Coronary artery (tissue), 2 donors: ENCODE results near the gene CLEC2B.

ENCODE experiments used
- DNase-seq: peaks from one replicate; pipeline ENCODE4 v3.0.0-alpha.2; 2017; ENCODE audit warnings: low spot score
- H3K27ac ChIP-seq, 2 donors: fragments of 200-600 bp; sonication (generic); one replicate each; pipeline ENCODE4 v1.5.1; 2016 to 2019
- H3K4me3 ChIP-seq: fragments of 200-600 bp; sonication (generic); 2 replicates; pipeline ENCODE4 v1.5.1; 2016; ENCODE audit warnings: mild to moderate bottlenecking, moderate library complexity
- TF ChIP-seq, protein P1 (sequence below): fragments of 200-600 bp; sonication (generic); IDR thresholded peaks from one replicate; pipeline ENCODE4 v1.5.1; 2019; ENCODE audit warnings: antibody characterized with exemption

CLEC2B gene

DNA sequence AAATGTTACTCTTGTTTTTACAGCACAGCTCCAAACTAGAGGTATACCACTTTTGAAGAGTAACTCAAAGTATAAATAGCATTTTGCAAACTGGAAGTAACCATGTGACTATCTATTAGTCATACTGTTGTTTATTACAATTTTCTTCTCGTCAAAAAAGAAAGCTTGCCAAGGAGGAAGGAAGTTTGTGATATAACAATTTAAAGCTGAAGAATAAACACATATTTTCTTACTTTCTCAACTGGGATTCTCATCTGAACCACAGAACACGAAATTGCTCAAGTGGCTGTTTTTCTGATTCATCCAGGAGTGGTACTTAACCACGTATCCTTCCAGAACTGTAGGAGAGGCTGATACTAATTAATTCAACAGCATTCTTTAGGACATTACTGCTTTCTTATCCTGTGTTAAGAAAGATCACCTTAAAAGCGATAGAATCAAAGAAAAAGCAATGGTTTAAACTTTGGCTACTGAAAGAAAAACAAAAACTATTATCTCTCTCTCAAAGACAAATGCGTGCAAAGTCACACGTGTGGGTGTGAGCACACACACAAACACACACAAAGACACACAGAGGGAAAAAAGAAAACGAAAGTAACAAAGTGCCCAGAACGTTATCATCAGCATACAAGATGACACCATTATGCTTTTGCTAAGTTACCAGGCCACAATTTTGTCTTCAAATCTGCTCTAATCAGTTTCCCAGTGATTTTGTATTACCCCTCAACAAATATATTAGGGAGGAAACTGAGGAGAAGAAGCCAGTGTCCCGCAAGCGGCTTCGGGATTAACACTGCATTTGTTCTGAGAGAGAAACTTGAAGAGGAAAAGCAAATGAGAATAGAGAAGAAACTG lies at the start of gene CLEC2B:
Gene CLEC2B, minus strand, starts transcription at position 48 of the 855 bp plus-strand sequence.
- no peak for DNase-seq
- peak within 1 kb of the TSS; percentile 67 to 80 for H3K27ac ChIP-seq

DNA sequence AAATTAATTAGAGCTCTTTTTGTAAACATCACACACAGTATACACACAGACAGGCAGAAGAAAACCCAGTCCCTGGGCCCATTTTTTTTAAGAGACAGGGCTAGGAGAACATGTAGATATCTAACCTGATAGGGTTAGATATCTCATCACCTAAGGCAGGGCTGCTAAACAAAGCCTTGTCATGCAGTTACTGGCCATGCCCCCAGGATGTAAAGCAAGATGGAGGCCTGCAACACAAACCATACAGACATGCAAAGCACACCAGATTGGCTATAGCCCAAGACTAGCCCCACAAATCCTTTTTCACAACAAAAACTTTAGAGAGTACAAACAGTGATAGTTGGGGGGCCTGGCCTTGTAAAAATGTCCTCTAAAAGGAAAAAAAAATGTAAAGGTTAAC lies 42.6 kb upstream of the CLEC2B start:
- no peak for DNase-seq
- H3K27ac ChIP-seq: no peak overlapping the region
- no peak overlapping the region for H3K4me3 ChIP-seq
- TF ChIP-seq, protein P1, sequence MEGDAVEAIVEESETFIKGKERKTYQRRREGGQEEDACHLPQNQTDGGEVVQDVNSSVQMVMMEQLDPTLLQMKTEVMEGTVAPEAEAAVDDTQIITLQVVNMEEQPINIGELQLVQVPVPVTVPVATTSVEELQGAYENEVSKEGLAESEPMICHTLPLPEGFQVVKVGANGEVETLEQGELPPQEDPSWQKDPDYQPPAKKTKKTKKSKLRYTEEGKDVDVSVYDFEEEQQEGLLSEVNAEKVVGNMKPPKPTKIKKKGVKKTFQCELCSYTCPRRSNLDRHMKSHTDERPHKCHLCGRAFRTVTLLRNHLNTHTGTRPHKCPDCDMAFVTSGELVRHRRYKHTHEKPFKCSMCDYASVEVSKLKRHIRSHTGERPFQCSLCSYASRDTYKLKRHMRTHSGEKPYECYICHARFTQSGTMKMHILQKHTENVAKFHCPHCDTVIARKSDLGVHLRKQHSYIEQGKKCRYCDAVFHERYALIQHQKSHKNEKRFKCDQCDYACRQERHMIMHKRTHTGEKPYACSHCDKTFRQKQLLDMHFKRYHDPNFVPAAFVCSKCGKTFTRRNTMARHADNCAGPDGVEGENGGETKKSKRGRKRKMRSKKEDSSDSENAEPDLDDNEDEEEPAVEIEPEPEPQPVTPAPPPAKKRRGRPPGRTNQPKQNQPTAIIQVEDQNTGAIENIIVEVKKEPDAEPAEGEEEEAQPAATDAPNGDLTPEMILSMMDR: no peak

More for the DNA sequence above, at the start of gene CLEC2B:
- TF ChIP-seq, protein P1: no peak
- peak within 1 kb of the TSS; percentile 67 for H3K4me3 ChIP-seq

DNA sequence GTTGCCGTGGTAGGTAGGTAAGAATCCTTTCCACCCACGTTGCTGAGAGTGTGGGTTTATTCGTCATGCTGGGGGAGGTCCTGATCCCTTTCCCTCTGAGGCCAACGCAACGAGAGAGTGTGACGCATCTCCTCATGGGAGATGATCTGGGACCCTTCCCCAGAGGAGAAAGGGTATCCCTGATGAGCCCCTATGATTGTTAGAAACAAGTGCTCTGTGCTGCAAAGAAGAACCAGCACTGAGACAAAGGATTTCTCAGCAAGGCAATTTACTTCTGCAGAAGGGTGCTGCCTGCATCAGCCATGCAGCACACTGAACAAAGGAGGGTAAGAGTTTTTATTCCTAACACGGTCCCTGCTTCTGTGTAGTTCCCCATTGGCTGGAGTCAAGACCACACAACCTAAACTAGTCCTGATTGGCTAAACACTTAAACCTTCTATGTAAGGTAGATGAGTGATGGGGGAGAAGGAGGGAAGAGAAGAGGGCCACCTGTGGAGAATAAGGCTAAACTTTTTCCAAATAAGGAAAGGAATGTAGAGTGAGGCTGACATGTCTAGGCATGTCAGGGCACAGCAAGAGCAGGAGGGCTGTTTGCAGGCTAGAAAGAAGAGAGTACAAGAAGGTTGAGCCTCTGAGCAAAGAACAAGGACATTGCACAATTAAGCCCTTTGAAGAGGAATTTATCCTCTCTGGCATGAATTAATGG lies 41.7 kb upstream of the CLEC2B start:
- no peak for DNase-seq
- TF ChIP-seq, protein P1: no peak
- no peak overlapping the region for H3K4me3 ChIP-seq
- no peak overlapping the region for H3K27ac ChIP-seq

DNA sequence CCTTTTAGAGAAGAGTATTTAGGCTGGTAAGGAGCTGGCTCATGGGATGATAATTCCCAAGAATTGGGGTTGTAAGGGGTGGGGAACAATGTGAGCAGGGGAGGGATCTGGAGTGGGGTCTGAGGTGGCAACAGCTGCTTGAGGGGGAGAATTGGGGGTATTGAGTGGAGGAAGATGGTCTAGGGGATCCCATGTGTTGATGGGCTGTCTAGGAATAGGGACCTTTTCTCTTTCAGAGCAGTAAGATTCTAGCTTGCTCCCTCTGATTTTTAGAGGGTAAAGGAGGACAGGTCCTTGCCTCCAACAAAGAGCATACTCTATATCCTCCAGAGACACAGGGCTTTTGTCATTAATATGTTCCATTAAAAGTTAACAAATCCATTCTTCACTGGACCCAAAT lies 40.6 kb upstream of the CLEC2B start:
- no peak overlapping the region for H3K27ac ChIP-seq
- no peak for DNase-seq
- TF ChIP-seq, protein P1: no peak
- no peak overlapping the region for H3K4me3 ChIP-seq

DNA sequence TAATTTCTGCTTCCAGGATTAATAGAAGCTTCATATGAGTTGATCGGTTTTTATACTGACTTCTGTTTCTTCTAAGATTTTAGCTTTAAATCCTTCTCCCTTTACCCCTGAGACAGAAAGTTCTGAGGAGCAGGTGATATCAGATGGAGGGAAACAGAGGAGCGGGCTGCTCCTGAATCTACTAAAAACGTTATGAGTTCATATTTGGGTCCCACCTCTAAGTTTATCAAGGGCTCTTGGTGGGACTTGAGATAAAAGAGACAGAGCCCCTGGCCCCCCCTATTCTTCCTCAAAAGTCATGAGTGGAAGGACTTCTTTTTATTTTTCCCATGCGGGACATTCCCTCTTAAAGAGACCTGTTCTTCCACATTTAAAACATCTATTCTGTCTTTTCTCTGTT lies 39.2 kb upstream of the CLEC2B start:
- DNase-seq: no peak

DNA sequence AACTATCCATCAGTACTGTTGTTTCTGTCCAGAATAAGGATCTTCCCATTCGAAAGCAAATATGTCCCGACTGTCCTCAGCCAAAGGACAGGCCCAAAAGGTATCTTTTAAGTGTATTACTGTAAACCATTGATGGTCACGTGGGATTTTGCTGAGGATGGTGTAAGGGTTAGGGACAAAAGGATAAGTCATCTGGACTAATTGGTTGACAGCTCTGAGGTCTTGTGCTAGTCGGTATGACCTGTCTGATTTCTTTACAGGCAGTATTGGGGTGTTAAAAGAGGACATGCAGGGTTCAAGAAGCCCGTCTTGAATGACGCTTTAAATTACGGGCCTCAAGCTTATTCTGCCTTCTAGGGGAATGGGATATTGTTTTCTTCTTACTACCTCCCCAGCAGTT lies 38.6 kb upstream of the CLEC2B start:
- H3K4me3 ChIP-seq: no peak overlapping the region
- H3K27ac ChIP-seq: no peak overlapping the region
- no peak for DNase-seq
- TF ChIP-seq, protein P1: no peak

More for the DNA sequence above, 39.2 kb upstream of the CLEC2B start:
- TF ChIP-seq, protein P1: no peak
- no peak overlapping the region for H3K27ac ChIP-seq
- H3K4me3 ChIP-seq: no peak overlapping the region

DNA sequence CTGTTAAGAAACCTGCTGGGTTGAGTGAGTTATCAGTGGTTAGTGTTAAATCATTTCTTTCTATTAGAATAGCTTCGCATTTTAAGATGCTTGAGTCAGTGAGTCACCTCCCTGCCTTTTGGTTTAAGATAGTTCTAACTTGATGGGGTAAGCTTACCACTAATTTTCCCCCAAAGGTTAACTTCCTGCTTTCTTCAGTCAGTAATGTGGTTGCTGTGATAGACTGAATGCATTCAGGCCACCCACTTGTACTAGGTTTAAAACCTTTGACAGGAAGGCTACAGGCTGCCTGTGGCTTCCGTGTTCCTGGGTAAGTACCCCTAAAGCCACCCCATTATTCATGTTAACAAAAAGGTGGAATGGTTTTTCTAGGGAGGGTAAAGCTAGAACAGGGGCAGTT lies 37.7 kb upstream of the CLEC2B start:
- Histone ChIP-seq H3K27ac (no peak overlapping the region), H3K4me3 (no peak overlapping the region)
- TF ChIP-seq, protein P1: no peak
- DNase-seq: no peak
